Measurements from ENCODE around the gene BRI3. TPM values are rescaled to one million over a fixed set of nuclear protein-coding genes. Genes with fewer than 3 reads are reported as not detected.

Gene BRI3
- total and polyA plus RNA-seq, 2 of the 13 experiments (the other 11 are each of a cell fraction or from before 2014, with no cell fraction given) = 54.0 to 103 TPM

DNA sequence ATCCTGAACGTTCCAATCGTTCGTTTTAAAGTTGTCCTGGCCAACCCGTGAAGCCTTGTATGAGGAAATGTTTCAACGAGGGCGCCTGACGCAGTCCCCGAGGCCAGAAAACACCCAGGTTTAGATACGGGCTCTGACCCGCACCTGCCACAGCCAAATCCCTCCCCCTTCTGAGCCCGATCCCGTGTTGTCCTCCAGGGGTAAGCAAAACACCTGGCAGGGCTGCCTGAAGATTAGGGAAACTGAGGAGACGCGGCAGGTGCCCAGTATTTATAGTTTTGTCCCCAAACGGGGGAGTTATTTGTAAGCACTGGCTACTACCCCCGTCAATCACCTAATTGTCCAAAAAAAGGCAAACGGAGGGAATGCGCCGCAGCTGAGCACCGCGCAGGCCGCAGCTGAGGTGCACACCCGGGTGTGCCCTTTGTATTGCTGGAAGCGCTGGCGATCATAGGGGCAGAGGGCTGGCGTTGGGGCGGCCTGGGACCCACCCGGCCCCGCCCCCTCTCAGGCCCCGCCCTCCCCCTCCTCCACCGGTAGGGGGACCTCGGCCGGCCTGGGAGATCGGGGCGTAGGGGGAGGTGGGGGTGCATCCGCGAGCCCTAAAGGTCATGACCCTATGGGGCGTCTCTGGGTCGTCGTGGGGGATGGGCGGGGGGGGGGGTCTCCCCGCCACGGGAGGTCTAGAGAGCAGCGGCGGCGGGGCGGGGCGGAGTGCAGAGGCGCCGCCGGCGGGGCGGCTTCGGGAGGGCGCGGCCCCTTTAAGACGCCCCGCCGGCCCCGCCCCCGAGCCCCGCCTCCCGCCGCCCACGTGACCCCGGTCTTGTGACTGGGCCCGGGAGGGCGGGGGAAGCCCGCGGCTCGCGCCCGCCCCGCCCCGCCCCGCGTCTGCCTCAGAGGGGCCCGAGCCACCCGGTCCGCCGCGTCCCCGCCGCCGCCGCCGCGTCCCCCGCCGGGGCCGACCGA, at the start of gene BRI3 (continued):
- TF ChIP-seq NR2F6 (IDR thresholded peaks at IDR 0.05) = peak; percentile 77
- TF ChIP-seq NR2F6 (CRISPR knock-in tag; IDR thresholded peaks at IDR 0.05) = 0 out of 2 replicates have a peak, but pooled peaks have one; percentile 47
- TF ChIP-seq, protein P1, sequence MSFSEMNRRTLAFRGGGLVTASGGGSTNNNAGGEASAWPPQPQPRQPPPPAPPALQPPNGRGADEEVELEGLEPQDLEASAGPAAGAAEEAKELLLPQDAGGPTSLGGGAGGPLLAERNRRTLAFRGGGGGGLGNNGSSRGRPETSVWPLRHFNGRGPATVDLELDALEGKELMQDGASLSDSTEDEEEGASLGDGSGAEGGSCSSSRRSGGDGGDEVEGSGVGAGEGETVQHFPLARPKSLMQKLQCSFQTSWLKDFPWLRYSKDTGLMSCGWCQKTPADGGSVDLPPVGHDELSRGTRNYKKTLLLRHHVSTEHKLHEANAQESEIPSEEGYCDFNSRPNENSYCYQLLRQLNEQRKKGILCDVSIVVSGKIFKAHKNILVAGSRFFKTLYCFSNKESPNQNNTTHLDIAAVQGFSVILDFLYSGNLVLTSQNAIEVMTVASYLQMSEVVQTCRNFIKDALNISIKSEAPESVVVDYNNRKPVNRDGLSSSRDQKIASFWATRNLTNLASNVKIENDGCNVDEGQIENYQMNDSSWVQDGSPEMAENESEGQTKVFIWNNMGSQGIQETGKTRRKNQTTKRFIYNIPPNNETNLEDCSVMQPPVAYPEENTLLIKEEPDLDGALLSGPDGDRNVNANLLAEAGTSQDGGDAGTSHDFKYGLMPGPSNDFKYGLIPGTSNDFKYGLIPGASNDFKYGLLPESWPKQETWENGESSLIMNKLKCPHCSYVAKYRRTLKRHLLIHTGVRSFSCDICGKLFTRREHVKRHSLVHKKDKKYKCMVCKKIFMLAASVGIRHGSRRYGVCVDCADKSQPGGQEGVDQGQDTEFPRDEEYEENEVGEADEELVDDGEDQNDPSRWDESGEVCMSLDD (CRISPR knock-in tag; IDR thresholded peaks at IDR 0.05; ENCODE audit: borderline replicate concordance) = peak; percentile 31; the same call in 1 of the 2 replicates
- 0 out of 2 replicates have a peak, but pooled peaks have one; percentile 14 for TF ChIP-seq ZNF614 (CRISPR knock-in tag; IDR thresholded peaks at IDR 0.05; ENCODE audit: borderline replicate concordance)
- TF ChIP-seq ZNF788 (CRISPR knock-in tag; IDR thresholded peaks at IDR 0.05; ENCODE audit: borderline replicate concordance) = peak; percentile 70; the same call in 1 of the 2 replicates
- no peak for TF ChIP-seq LCORL (IDR thresholded peaks at IDR 0.05)
- TF ChIP-seq LCORL (CRISPR knock-in tag; IDR thresholded peaks at IDR 0.05) = peak; percentile 56; the same call in 1 of the 2 replicates
- 0 out of 2 replicates have a peak, but pooled peaks have one; percentile 11 for TF ChIP-seq ZNF263 (CRISPR knock-in tag; IDR thresholded peaks at IDR 0.05)
- TF ChIP-seq ZNF501 (CRISPR knock-in tag; IDR thresholded peaks at IDR 0.05) = peak; percentile 67
- TF ChIP-seq ZNF547 (CRISPR knock-in tag; IDR thresholded peaks at IDR 0.05) = 0 out of 2 replicates have a peak, but pooled peaks have one; percentile 46
- TF ChIP-seq, protein P2, sequence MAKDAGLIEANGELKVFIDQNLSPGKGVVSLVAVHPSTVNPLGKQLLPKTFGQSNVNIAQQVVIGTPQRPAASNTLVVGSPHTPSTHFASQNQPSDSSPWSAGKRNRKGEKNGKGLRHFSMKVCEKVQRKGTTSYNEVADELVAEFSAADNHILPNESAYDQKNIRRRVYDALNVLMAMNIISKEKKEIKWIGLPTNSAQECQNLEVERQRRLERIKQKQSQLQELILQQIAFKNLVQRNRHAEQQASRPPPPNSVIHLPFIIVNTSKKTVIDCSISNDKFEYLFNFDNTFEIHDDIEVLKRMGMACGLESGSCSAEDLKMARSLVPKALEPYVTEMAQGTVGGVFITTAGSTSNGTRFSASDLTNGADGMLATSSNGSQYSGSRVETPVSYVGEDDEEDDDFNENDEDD (CRISPR knock-in tag; IDR thresholded peaks at IDR 0.05; ENCODE audit: borderline replicate concordance) = peak; percentile 9; the same call in 1 of the 2 replicates
- TF ChIP-seq, protein P3, sequence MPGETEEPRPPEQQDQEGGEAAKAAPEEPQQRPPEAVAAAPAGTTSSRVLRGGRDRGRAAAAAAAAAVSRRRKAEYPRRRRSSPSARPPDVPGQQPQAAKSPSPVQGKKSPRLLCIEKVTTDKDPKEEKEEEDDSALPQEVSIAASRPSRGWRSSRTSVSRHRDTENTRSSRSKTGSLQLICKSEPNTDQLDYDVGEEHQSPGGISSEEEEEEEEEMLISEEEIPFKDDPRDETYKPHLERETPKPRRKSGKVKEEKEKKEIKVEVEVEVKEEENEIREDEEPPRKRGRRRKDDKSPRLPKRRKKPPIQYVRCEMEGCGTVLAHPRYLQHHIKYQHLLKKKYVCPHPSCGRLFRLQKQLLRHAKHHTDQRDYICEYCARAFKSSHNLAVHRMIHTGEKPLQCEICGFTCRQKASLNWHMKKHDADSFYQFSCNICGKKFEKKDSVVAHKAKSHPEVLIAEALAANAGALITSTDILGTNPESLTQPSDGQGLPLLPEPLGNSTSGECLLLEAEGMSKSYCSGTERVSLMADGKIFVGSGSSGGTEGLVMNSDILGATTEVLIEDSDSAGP (CRISPR knock-in tag; IDR thresholded peaks at IDR 0.05; ENCODE audit: borderline replicate concordance) = peak; percentile 84
- TF ChIP-seq ELF1 (CRISPR knock-in tag; IDR thresholded peaks at IDR 0.05) = peak; percentile 24; the same call in 1 of the 2 replicates
- TF ChIP-seq, protein P4, sequence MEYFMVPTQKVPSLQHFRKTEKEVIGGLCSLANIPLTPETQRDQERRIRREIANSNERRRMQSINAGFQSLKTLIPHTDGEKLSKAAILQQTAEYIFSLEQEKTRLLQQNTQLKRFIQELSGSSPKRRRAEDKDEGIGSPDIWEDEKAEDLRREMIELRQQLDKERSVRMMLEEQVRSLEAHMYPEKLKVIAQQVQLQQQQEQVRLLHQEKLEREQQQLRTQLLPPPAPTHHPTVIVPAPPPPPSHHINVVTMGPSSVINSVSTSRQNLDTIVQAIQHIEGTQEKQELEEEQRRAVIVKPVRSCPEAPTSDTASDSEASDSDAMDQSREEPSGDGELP (IDR thresholded peaks at IDR 0.05; ENCODE audit: borderline replicate concordance, low read depth) = peak; percentile 31; the same call in 1 of the 2 replicates
- TF ChIP-seq ETV5 (CRISPR knock-in tag; IDR thresholded peaks at IDR 0.05; ENCODE audit: borderline replicate concordance) = no peak
- TF ChIP-seq ZSCAN12 (CRISPR knock-in tag; IDR thresholded peaks at IDR 0.05) = 0 out of 2 replicates have a peak, but pooled peaks have one; percentile 32
- peak; percentile 26; the same call in 1 of the 2 replicates for TF ChIP-seq MIER3 (CRISPR knock-in tag; IDR thresholded peaks at IDR 0.05; ENCODE audit: borderline replicate concordance)
- TF ChIP-seq NRL (CRISPR knock-in tag; IDR thresholded peaks at IDR 0.05; ENCODE audit: borderline replicate concordance) = peak; percentile 69; the same call in 1 of the 2 replicates
- TF ChIP-seq TARDBP (CRISPR knock-in tag; IDR thresholded peaks at IDR 0.05) = 0 out of 2 replicates have a peak, but pooled peaks have one; percentile 21
- 0 out of 2 replicates have a peak, but pooled peaks have one; percentile 31 for TF ChIP-seq HDAC1 (CRISPR knock-in tag; IDR thresholded peaks at IDR 0.05)
- TF ChIP-seq NCOA2 (CRISPR knock-in tag; IDR thresholded peaks at IDR 0.05) = 0 out of 2 replicates have a peak, but pooled peaks have one; percentile 43
- 0 out of 2 replicates have a peak, but pooled peaks have one; percentile 36 for TF ChIP-seq ZMYM4 (CRISPR knock-in tag; IDR thresholded peaks at IDR 0.05)
- TF ChIP-seq HNF4A (CRISPR knock-in tag; IDR thresholded peaks at IDR 0.05) = peak; percentile 28; the same call in 1 of the 2 replicates
